TTC549 (cell line): Measurements from ENCODE around the gene MDN1.
"Not testable (repeated sequence)": the region's sequence is repeated elsewhere in the genome, so short reads cannot be mapped to it uniquely, and the experiment has no call there.

ENCODE experiments used
- FAIRE-seq: peaks from 2 replicates; lab custom pipeline; 2012; peaks lifted over from hg19 to GRCh38; lab: Jason Lieb, UNC

The MDN1 gene

DNA sequence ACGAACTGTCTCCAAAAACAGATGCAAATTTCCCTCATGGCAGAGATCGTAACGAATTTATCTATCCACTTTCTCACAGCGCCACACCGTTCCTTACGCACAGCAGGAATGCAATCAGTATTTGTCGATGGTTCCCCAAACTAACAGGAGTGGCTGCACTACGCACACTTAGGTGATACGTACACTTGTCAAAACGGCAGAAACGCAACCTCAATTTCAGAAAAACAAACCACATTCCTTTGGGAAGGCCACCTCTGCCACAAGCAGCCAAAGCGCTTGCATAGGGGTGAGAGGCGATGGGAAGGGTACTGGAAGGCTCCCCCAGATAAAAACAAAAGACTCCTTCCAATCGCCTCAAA lies 638 bp downstream of the MDN1 start:
- no peak for FAIRE-seq

DNA sequence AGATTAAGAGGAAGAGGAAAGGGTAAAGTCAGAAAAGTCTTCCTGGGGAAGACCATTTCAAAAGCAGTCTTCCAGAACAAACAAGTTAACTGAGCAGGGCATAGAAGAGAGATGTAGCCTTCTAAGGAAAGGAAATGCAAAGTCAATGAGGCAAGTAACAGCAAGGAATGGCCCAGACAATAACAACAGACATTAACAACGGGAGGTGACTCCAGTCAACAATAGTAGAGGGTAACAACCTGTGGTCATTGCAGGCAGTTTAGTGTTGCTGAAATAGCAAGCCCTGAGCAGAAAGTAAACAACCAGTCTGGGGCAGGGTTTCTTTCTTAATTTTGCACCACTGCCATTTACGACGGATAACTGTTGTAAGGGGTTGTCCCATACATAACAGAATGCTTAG lies 2.1 kb downstream of the MDN1 start:
- FAIRE-seq, result no peak

DNA sequence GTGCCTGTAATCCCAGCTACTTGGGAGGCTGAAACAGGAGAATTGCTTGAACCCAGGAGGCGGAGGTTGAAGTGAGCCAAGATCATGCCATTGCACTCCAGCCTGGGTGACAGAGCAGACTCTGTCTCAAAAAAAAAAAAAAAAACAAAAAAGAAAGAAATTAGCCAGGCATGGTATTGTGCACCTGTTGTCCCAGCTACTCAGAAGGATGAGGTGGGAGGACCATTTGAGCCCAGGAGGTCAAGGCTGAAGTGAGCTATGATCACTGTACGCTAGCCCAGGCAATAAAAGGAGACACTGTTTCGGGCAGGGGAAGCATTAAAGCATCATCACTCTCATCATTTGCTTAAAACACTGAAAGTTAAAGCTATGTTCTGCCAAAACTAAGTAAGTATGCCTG lies 6.2 kb downstream of the MDN1 start:
- not testable (repeated sequence) for FAIRE-seq

DNA sequence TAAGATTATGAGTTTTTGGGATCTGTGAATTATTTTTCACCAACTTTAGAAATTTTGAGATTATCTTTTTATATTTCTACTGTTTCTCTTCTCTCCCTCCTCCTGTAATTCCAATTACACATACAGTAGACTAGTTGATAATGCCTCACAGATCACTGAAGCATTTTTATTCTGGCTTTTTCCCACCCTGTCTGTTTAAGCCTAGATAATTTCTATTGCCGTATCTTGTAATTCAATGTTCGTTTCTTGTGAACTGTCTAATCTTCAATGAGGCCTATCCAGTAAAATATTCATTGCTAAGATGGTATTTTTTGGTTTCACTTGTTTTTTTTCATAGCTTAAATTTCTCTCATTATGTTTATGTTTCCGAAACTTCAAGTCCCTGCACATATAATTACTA lies 12.0 kb downstream of the MDN1 start:
- no peak for FAIRE-seq

DNA sequence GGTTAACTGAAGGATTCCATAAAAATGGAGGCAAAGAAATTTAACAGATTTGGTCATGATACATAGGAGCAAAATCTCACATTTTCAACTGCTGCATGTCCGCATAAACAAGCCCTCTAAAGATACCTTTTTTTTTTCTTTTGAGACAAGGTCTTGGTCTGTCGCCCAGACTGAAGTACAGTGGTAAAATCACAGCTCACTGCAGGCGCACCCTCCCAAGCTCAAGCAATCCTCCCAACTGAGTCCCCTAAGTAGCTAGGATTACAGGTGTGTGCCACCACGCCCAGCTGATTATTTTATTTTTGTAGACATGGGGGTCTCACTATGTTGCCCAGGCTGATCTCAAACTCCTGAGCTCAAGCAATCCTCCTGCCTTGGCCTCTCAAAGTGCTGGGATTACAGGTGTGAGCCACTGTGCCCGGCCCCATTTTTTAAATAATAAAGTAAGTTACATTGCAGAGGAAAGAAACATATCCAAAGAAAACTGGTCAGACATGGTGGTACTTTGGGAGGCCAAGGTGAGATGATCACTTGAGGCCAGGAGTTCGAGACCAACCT lies 13.7 kb downstream of the MDN1 start:
- no peak for FAIRE-seq

DNA sequence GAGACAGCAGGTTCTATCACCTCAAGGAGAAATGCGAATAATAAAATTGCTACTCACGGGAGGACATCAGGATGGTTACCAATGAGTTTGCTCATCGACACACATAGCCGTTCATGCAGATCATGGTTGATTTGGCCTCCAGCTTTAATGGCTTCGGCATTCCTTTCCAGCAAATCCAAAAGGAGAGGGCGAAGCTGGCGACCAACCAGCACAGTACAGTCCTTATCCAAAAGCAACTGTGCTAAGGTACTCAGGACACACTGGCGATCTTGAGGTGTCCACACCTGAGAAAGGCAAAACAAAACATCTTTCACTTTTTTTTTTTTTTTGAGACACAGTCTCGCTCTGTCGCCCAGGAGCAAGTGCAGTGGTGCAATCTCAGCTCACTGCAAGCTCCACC lies 16.3 kb downstream of the MDN1 start:
- no peak for FAIRE-seq

DNA sequence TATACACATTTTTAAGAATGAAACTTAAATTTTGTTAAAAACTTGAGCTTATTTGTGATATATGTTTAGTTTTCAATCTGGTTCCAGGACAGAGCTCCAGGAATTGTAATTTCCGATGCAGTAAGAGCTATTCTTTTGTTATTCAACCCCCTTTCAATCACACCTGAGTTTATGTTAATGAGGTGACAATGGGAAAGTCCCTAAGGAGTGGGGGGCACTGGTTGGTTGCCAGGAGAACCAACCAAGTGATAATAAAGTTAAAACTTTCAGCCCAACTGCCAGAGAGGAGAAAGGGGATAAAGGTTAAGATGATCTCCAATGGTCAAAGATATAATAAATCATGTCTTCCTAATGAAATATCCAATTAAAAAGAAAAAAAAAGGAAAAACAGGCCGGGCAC lies 19.8 kb downstream of the MDN1 start:
- FAIRE-seq, result no peak

DNA sequence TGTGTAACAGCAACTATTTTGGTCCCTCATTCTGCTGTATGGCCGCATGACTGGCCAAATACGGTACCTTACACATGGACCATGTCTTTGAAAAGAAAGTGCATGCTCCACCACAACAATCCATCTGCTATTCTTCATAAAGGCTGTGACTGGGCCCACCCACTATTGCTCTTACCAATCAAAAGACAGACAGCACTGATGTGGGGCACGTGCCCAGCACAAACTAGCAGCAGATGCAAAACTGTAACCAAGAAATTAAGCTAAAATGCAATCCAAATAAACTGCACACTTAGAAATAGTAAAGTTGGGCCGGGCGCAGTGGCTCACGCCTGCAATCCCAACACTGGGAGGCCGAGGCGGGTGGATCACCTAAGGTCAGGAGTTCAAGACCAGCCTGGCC lies 20.5 kb downstream of the MDN1 start:
- FAIRE-seq, result no peak

DNA sequence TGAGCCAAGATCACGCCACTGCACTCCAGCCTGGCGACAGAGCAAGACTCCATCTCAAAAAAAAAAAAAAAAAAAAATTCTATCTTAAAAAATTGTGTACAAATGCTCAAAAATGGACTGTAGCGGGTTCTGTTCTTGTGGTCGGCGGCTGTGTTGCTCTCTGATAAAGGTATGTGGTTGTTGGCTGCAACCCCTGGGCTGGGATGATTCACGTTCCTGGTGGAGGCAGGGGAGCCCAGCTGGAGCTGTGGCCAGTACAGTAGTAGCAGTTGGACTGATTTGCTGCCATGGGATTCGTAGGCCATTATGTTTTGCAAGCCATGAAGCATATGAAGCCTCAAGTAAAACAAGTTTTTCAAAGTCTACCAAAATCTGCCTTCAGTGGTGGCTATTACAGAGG lies 22.3 kb downstream of the MDN1 start:
- no peak for FAIRE-seq

DNA sequence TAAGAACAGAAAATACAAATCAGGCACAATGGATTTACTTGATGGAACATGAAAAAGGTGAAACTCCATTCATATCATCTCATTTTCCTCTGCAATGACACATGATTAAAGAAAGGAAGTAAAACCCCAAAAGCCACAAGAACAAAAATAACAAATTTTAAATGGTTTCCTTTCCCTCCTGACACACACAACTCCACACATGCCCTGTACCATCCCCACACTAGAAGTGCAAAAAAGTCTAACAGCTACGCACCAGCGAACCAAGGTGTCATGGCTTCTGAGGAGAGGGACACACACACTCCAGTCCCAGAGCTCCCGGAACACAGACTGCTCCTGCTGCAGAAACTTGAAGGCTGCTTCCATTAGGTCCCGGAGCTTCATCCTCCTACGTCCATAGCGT lies 25.3 kb downstream of the MDN1 start:
- FAIRE-seq, result no peak

DNA sequence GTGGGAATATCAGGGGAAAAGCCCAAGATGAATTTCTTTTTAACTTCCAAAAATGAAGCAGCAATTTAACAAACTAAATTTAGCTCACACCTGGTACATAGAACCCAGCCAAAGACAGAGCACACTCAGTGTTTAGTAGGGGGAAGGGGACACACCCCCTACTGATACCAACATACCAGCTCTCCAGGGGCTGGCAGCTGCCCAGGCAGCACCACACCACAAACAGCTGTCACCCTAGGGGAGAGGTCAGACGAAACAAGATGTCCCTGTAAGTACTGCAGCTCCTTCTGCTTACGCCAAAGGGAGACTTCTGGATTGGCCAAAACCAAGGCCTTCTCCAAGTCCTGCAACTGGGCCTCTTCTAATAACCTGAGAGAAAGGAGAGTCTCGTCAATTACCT lies 26.0 kb downstream of the MDN1 start:
- FAIRE-seq, result no peak

DNA sequence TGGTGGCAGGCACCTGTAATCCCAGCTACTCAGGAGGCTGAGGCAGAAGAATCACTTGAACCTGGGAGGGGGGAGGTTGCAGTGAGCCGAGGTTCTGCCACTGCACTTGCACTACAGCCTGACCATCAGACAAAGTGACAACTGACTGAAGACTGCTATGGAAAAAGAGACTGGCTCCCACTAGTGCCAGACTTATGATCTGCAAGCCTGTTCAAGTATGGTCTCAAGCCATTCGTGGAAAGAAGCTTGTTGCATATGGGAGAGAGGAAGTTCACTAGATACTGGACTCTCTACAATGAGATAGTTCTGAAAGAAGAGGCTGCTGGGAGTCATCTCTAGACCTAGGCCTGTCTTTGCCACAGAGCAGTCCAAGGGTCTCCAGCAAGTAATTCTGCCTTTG lies 26.7 kb downstream of the MDN1 start:
- peak; percentile 45 for FAIRE-seq

DNA sequence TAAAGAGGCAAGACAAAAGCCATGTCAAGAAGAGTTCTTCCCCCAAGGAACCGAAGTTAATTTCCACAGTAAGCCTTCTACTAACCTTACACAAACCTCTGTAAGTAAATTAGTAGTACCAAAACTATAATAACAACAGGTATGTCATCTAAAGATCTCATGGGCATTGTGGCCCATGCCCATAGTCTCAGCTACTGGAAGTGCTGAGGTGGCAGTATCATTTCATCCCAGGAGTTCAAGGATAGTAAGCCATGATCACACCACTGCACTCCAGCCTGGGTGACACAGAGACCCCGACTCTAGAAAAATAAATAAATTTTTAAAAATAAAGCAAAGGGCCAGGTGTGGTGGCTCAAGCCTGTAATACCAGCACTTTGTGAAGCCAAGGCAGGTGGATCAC lies 29.2 kb downstream of the MDN1 start:
- FAIRE-seq, result no peak

DNA sequence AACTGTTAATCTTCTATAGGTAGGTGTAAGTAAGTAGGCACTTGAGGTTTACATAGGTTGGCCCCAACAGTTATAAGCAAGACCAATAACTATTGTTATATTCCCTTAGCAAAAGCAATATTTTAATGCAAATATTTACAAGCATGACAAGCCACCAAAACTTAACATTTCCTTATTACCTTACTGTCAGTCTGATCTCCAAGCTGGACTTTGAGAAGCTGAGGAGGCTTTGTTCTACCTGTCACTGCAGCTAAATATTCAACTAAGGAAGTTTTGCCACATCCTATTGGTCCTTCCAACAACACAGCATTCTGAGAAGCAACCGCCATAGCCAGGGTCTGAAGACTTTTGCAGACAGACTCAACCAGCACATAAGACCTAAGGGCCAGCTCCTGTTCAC lies 29.6 kb downstream of the MDN1 start:
- FAIRE-seq, result no peak

DNA sequence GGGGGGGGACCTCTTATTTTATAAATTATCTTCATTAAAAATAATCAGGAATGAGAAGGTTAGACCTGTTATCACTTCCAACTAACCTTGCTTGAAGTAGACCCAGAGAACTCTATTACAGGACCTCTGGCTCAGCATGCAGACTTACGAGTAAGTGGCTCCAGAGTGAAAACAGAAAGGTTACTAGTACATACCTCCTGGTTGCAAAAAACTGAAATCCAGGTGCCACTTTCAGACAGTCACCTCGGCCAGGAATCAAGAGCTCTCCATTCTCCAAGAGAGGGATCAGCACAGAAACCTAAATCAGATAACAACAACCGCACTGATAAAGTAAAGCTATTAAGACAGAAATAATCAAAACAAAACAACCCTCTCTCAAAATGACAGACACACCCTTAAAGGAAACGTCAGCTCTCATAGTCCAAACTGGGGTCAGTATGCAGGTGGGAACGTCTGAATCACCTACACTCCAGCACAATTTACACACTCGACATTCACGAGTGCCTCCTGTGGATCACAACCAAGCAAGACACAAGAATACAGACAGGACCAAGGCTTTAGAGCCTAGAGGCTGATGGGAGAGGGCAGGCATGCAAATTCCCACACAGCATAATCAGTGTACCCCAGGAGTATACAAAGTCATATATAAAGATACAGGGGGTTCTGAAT lies 31.8 kb downstream of the MDN1 start:
- no peak for FAIRE-seq

DNA sequence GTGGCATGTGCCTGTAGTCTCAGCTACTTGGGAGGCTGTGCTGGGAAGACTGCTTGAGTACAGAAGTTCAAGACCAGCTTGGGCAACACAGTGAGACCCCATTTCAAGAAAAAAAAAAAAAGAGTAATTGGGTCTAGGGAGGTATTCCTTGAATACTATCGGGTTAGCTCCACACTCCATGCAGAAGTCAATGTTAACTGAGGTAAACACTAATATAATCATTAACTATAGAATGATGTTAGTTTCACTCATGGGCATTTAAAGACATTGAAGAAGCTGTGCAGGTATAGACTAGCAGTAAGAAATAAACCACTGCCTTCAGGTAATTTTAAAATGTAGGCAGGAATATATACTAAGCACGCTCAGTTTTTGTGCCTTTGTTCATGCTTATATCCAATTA lies 32.6 kb downstream of the MDN1 start:
- FAIRE-seq, result no peak

DNA sequence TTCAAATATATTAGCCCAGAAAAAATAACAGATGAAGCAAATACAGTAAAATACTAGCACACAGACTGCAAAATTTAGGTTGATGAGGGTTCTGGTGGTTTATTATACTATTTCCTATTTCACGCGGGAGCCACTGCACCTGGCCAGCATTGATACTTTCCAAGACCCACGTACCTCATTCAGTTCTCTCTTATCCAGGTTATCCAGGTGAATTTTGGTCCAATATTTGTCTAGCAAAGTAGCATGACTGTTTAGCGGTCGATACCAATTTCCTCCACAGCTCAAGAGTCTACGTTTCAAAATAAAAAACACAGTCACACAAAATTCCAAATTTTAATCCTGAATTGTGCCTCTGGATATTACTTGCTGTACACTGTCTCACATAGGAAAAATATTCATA lies 34.8 kb downstream of the MDN1 start:
- no peak for FAIRE-seq

DNA sequence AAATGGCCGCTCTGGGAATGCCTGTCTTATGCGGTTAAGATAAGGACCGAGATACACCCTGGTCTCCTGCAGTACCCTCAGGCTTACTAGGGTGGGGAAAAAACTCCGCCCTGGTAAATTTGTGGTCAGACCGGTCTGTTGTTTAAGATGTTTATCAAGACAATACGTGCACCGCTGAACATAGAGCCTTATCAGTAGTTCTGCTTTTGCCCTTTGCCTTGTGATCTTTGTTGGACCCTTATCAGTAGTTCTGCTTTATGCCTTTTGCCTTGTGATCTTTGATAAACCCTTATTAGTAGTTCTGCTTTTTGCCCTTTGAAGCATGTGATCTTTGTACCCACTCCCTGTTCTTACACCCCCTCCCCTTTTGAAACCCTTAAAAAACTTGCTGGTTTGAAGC lies 36.3 kb downstream of the MDN1 start:
- not testable (repeated sequence) for FAIRE-seq

DNA sequence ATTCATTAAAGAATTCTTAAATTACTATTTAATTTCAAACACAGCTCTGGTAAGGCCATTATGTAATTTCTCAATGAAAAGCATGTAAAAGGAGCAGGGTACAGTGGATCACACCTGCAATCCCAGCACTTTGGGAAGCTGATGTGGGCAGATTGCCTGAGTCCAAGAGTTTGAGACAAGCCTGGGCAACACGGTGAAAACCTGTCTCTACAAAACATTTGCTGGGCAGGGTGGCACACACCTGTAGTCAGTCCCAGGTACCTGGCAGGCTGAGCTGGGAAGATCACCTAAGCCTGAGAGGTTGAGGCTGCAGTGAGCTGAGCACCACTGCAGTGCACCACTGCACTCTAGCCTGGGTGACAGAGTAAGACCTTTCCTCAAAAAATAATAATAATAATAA lies 37.4 kb downstream of the MDN1 start:
- no peak for FAIRE-seq

DNA sequence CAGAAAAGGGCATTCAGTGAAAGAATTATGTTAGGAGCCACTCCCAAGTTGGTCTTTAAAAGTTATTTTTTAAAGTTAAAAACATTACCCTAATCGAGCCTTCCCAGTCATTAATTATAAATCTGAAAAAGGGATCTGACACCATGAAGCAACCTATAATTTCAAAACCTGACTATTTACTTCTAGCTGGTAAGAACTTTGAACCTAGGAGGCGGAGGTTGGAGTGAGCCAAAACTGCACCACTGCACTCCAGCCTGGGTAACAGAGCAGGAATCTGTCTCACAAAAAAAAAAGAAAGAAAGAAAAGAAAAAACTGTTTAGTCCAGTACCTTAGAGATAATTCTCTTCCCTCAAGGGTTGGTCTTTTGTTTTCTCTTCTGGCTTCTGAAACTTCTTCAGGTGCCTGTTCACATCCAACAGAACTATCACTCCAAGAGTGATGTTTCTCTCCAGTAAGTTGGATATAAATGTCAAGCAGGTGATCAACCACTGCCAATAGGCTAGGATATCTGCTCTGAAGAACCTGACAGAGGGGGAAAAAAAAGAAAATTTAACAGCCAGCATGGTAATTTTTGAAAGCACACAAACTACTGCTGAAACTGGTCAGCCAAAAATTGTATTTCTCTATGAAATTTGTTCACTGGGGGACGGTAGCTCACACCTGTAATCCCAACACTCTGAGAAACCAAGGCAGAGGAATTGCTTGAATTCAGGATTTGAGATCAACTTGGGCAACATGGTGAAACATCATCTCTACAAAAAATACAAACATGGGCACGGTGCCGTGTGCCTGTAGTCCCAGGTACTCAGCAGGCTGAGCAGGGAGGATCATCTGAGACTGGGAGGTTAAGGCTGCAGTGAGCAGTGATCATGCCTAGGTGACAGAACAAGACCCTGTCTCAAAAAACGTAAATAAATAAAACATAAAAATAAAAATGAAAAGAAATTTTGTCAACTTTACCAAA lies 38.2 kb downstream of the MDN1 start:
- FAIRE-seq, result no peak

DNA sequence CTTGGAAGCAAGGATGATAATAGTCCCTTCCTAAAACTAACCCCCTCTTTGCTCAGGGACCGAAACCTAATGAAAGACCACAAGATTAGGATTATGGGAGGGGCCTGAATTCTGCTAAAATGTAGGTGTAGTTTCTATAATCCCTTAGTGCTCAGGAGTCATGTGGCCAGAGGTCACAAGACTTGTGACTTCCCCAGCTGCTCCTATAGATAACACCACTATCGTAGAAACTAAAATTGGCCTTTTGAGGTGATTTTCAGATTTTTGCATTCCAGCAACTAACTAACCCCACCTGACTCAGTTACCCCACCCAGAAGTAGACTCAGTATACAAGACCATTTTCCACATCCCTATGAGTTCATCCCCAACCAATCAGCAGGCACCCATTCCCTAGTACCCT lies 42.1 kb downstream of the MDN1 start:
- no peak for FAIRE-seq

DNA sequence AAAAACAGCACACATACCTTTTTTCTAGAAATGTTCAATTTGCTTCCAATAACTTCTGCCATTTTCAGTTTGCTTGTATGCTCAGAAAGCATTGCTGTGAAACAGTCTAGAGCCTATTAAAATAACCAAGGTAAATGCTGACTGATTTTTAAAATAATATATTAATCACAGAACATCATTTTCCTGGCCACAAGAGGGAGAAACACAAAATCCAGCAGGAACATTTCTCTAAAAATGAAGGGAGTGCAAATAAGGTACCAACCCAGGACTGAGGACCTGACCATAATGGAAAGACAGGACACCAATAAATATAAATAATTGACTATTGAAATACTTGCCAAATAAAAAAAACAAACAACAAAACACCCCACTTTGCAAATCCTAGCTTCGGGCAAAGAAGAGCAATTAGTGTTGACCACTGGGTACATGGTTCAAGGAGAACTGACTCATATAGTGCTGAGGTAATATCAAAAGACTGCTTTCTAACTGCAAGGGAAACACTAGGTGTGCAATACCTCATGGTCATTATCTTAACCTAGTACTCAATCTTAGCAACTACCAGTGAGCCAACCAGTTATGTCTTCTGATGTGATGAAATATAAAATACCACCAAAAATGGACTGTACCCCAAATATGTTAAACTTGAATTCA lies 42.9 kb downstream of the MDN1 start:
- FAIRE-seq, result no peak

DNA sequence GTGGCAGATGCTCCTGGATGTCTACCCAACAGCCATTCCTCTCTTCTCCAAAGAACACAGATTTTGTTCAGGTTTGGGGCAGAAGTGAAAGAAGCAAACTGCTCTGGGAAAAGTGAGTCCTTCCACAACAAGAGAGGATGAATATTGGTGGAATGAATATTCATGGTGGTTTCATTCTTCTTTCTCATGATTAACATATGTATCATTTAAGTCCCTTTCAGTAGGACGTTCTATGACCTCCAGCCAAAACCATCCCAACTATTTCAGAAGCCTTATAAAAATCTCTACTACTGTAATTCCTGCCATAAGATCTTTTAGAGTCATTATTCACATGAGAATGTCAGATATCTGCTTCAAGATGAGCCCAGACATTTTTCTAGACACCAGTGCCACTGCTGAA lies 44.4 kb downstream of the MDN1 start:
- FAIRE-seq, result no peak
